ENCODE data around the gene CP.
"Not testable (repeated sequence)": the region's sequence is repeated elsewhere in the genome, so short reads cannot be mapped to it uniquely, and the experiment has no call there.

The CP gene

GRCh38 chr3:149247008-149247710 is 25.5 kb upstream of the CP start:
- H3K9ac ChIP-seq (ENCODE audit: low read length in 2 of 2), result no peak overlapping the region
- H3K36me3 ChIP-seq (ENCODE audit: control insufficient read depth in 2 of 2, insufficient read depth in 2 of 2, low read length in 2 of 2), result no peaks in the 10 kb centered on the region
- H3K27ac ChIP-seq (ENCODE audit: low read length), result no peak overlapping the region
- no peak overlapping the region for H3K4me3 ChIP-seq (ENCODE audit: low read length in 2 of 2)
- H3K9me3 ChIP-seq (ENCODE audit: control insufficient read depth in 2 of 2, low read length in 2 of 2), result no peaks in the 10 kb centered on the region
- H3K27me3 ChIP-seq (ENCODE audit: control insufficient read depth in 1 of 2, insufficient read depth in 2 of 2, low read length in 2 of 2), result no peaks in the 10 kb centered on the region
- peaks cover 10% of the 10 kb centered on the region for H3K4me1 ChIP-seq (ENCODE audit: control insufficient read depth, insufficient read depth, low read length)

GRCh38 chr3:149245738-149246451 is 24.3 kb upstream of the CP start:
- peak overlapping the region; percentile 16 to 33 for H3K4me3 ChIP-seq (ENCODE audit: low read length in 2 of 2)
- H3K27me3 ChIP-seq (ENCODE audit: control insufficient read depth in 1 of 2, insufficient read depth in 2 of 2, low read length in 2 of 2), result no peaks in the 10 kb centered on the region
- H3K9ac ChIP-seq (ENCODE audit: low read length in 2 of 2), result no peak overlapping the region

GRCh38 chr3:149243540-149243939 is 21.9 kb upstream of the CP start:
- no peaks in the 10 kb centered on the region for H3K9me3 ChIP-seq (ENCODE audit: control insufficient read depth in 2 of 2, low read length in 2 of 2)
- H3K36me3 ChIP-seq (ENCODE audit: control insufficient read depth in 2 of 2, insufficient read depth in 2 of 2, low read length in 2 of 2), result no peaks in the 10 kb centered on the region
- H3K4me3 ChIP-seq (ENCODE audit: low read length in 2 of 2), result no peak overlapping the region
- H3K27ac ChIP-seq (ENCODE audit: low read length), result no peak overlapping the region
- H3K9ac ChIP-seq (ENCODE audit: low read length in 2 of 2), result no peak overlapping the region
- H3K27me3 ChIP-seq (ENCODE audit: control insufficient read depth in 1 of 2, insufficient read depth in 2 of 2, low read length in 2 of 2), result no peaks in the 10 kb centered on the region
- peaks cover 10% of the 10 kb centered on the region for H3K4me1 ChIP-seq (ENCODE audit: control insufficient read depth, insufficient read depth, low read length)

More at GRCh38 chr3:149245738-149246451, 24.3 kb upstream of the CP start:
- Histone ChIP-seq H3K9me3 (ENCODE audit: control insufficient read depth in 2 of 2, low read length in 2 of 2) (no peaks in the 10 kb centered on the region), H3K4me1 (ENCODE audit: control insufficient read depth, insufficient read depth, low read length) (peaks cover 10% of the 10 kb centered on the region), H3K27ac (ENCODE audit: low read length) (no peak overlapping the region), H3K36me3 (ENCODE audit: control insufficient read depth in 2 of 2, insufficient read depth in 2 of 2, low read length in 2 of 2) (no peaks in the 10 kb centered on the region)

- Histone ChIP-seq H3K27ac (ENCODE audit: low read length) (no peak overlapping the region), H3K4me3 (ENCODE audit: low read length in 2 of 2) (no peak overlapping the region), H3K36me3 (ENCODE audit: control insufficient read depth in 2 of 2, insufficient read depth in 2 of 2, low read length in 2 of 2) (no peaks in the 10 kb centered on the region), H3K9ac (ENCODE audit: low read length in 2 of 2) (no peak overlapping the region), H3K27me3 (ENCODE audit: control insufficient read depth in 1 of 2, insufficient read depth in 2 of 2, low read length in 2 of 2) (no peaks in the 10 kb centered on the region), H3K9me3 (ENCODE audit: control insufficient read depth in 2 of 2, low read length in 2 of 2) (no peaks in the 10 kb centered on the region), H3K4me1 (ENCODE audit: control insufficient read depth, insufficient read depth, low read length) (no peaks in the 10 kb centered on the region)
These were observed 17.8 kb upstream of the CP start for GRCh38 chr3:149239357-149239936.

GRCh38 chr3:149238268-149238667 is 16.6 kb upstream of the CP start:
- H3K36me3 ChIP-seq (ENCODE audit: control insufficient read depth in 2 of 2, insufficient read depth in 2 of 2, low read length in 2 of 2); H3K9ac ChIP-seq (ENCODE audit: low read length in 2 of 2); H3K27ac ChIP-seq (ENCODE audit: low read length); H3K4me3 ChIP-seq (ENCODE audit: low read length in 2 of 2); H3K9me3 ChIP-seq (ENCODE audit: control insufficient read depth in 2 of 2, low read length in 2 of 2); H3K4me1 ChIP-seq (ENCODE audit: control insufficient read depth, insufficient read depth, low read length); H3K27me3 ChIP-seq (ENCODE audit: control insufficient read depth in 1 of 2, insufficient read depth in 2 of 2, low read length in 2 of 2): not testable (repeated sequence)

- H3K27me3 ChIP-seq (ENCODE audit: control insufficient read depth in 1 of 2, insufficient read depth in 2 of 2, low read length in 2 of 2), result no peaks in the 10 kb centered on the region
- H3K9ac ChIP-seq (ENCODE audit: low read length in 2 of 2), result no peak overlapping the region
- no peaks in the 10 kb centered on the region for H3K4me1 ChIP-seq (ENCODE audit: control insufficient read depth, insufficient read depth, low read length)
- no peak overlapping the region for H3K27ac ChIP-seq (ENCODE audit: low read length)
- no peaks in the 10 kb centered on the region for H3K9me3 ChIP-seq (ENCODE audit: control insufficient read depth in 2 of 2, low read length in 2 of 2)
- H3K36me3 ChIP-seq (ENCODE audit: control insufficient read depth in 2 of 2, insufficient read depth in 2 of 2, low read length in 2 of 2), result no peaks in the 10 kb centered on the region
- no peak overlapping the region for H3K4me3 ChIP-seq (ENCODE audit: low read length in 2 of 2)
These were observed 14.2 kb upstream of the CP start for GRCh38 chr3:149235599-149236424.

GRCh38 chr3:149234671-149235245 is 13.1 kb upstream of the CP start:
- Histone ChIP-seq H3K4me1 (ENCODE audit: control insufficient read depth, insufficient read depth, low read length) (no peaks in the 10 kb centered on the region), H3K9me3 (ENCODE audit: control insufficient read depth in 2 of 2, low read length in 2 of 2) (no peaks in the 10 kb centered on the region), H3K27me3 (ENCODE audit: control insufficient read depth in 1 of 2, insufficient read depth in 2 of 2, low read length in 2 of 2) (no peaks in the 10 kb centered on the region), H3K4me3 (ENCODE audit: low read length in 2 of 2) (no peak overlapping the region), H3K36me3 (ENCODE audit: control insufficient read depth in 2 of 2, insufficient read depth in 2 of 2, low read length in 2 of 2) (no peaks in the 10 kb centered on the region), H3K27ac (ENCODE audit: low read length) (no peak overlapping the region), H3K9ac (ENCODE audit: low read length in 2 of 2) (no peak overlapping the region)

GRCh38 chr3:149233323-149233722 is 11.7 kb upstream of the CP start:
- no peaks in the 10 kb centered on the region for H3K36me3 ChIP-seq (ENCODE audit: control insufficient read depth in 2 of 2, insufficient read depth in 2 of 2, low read length in 2 of 2)

GRCh38 chr3:149231871-149232270 is 10.2 kb upstream of the CP start:
- Histone ChIP-seq H3K9ac (ENCODE audit: low read length in 2 of 2) (no peak overlapping the region), H3K4me1 (ENCODE audit: control insufficient read depth, insufficient read depth, low read length) (no peaks in the 10 kb centered on the region), H3K36me3 (ENCODE audit: control insufficient read depth in 2 of 2, insufficient read depth in 2 of 2, low read length in 2 of 2) (no peaks in the 10 kb centered on the region), H3K4me3 (ENCODE audit: low read length in 2 of 2) (no peak overlapping the region), H3K27ac (ENCODE audit: low read length) (no peak overlapping the region), H3K9me3 (ENCODE audit: control insufficient read depth in 2 of 2, low read length in 2 of 2) (no peaks in the 10 kb centered on the region), H3K27me3 (ENCODE audit: control insufficient read depth in 1 of 2, insufficient read depth in 2 of 2, low read length in 2 of 2) (no peaks in the 10 kb centered on the region)

More at GRCh38 chr3:149233323-149233722, 11.7 kb upstream of the CP start:
- no peaks in the 10 kb centered on the region for H3K9me3 ChIP-seq (ENCODE audit: control insufficient read depth in 2 of 2, low read length in 2 of 2)
- no peak overlapping the region for H3K9ac ChIP-seq (ENCODE audit: low read length in 2 of 2)
- no peaks in the 10 kb centered on the region for H3K27me3 ChIP-seq (ENCODE audit: control insufficient read depth in 1 of 2, insufficient read depth in 2 of 2, low read length in 2 of 2)
- H3K4me1 ChIP-seq (ENCODE audit: control insufficient read depth, insufficient read depth, low read length), result no peaks in the 10 kb centered on the region
- H3K27ac ChIP-seq (ENCODE audit: low read length), result no peak overlapping the region
- no peak overlapping the region for H3K4me3 ChIP-seq (ENCODE audit: low read length in 2 of 2)

GRCh38 chr3:149227591-149228268 is 6.1 kb upstream of the CP start:
- Histone ChIP-seq H3K36me3 (ENCODE audit: control insufficient read depth in 2 of 2, insufficient read depth in 2 of 2, low read length in 2 of 2) (no peaks in the 10 kb centered on the region), H3K27ac (ENCODE audit: low read length) (no peak overlapping the region), H3K9me3 (ENCODE audit: control insufficient read depth in 2 of 2, low read length in 2 of 2) (no peaks in the 10 kb centered on the region), H3K9ac (ENCODE audit: low read length in 2 of 2) (no peak overlapping the region), H3K4me1 (ENCODE audit: control insufficient read depth, insufficient read depth, low read length) (peaks cover 3% of the 10 kb centered on the region), H3K4me3 (ENCODE audit: low read length in 2 of 2) (no peak overlapping the region), H3K27me3 (ENCODE audit: control insufficient read depth in 1 of 2, insufficient read depth in 2 of 2, low read length in 2 of 2) (no peaks in the 10 kb centered on the region)

Measured in stomach smooth muscle (tissue), 2 donors.